ENCODE measurements around the gene ABCA4.

ABCA4 gene

DNA sequence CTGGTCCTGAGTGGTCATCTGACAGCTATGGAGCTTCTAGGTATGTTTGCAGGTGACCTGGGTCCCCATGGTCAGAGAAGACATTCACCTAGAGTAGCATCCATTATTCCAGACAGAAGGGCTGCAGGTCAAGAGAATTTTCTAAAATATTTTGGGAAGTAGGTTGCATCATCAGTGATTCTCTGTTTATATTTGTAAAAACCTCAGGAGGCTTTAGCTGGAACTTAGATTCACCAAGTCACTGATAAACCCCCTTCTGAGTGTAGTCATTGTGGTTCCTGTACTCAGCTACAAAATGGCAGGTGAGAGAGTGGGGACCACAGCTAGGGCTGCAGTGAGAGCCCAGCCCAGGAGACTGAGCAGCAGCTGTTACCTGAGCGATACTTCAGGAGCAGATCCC lies 78.6 kb downstream of the ABCA4 start:
- TF ChIP-seq ZNF70 (CRISPR knock-in tag; IDR thresholded peaks at IDR 0.05) (no peak), CSDC2 (CRISPR knock-in tag; IDR thresholded peaks at IDR 0.05) (no peak), ZC3H10 (CRISPR knock-in tag; IDR thresholded peaks at IDR 0.05) (no peak), ZFP3 (CRISPR knock-in tag; IDR thresholded peaks at IDR 0.05) (no peak), ISL1 (CRISPR knock-in tag; IDR thresholded peaks at IDR 0.05) (no peak), ZNF565 (CRISPR knock-in tag; conservative IDR thresholded peaks at IDR 0.05; ENCODE audit: low read depth) (no peak), ZFP30 (CRISPR knock-in tag; IDR thresholded peaks at IDR 0.05) (no peak), RARB (CRISPR knock-in tag; IDR thresholded peaks at IDR 0.05) (no peak), PPARA (CRISPR knock-in tag; IDR thresholded peaks at IDR 0.05; ENCODE audit: borderline replicate concordance) (no peak)
- TF ChIP-seq, protein P1, sequence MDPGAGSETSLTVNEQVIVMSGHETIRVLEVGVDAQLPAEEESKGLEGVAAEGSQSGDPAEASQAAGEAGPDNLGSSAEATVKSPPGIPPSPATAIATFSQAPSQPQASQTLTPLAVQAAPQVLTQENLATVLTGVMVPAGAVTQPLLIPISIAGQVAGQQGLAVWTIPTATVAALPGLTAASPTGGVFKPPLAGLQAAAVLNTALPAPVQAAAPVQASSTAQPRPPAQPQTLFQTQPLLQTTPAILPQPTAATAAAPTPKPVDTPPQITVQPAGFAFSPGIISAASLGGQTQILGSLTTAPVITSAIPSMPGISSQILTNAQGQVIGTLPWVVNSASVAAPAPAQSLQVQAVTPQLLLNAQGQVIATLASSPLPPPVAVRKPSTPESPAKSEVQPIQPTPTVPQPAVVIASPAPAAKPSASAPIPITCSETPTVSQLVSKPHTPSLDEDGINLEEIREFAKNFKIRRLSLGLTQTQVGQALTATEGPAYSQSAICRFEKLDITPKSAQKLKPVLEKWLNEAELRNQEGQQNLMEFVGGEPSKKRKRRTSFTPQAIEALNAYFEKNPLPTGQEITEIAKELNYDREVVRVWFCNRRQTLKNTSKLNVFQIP (CRISPR knock-in tag; IDR thresholded peaks at IDR 0.05; ENCODE audit: borderline replicate concordance, low read depth) = no peak
- TF ChIP-seq, protein P2, sequence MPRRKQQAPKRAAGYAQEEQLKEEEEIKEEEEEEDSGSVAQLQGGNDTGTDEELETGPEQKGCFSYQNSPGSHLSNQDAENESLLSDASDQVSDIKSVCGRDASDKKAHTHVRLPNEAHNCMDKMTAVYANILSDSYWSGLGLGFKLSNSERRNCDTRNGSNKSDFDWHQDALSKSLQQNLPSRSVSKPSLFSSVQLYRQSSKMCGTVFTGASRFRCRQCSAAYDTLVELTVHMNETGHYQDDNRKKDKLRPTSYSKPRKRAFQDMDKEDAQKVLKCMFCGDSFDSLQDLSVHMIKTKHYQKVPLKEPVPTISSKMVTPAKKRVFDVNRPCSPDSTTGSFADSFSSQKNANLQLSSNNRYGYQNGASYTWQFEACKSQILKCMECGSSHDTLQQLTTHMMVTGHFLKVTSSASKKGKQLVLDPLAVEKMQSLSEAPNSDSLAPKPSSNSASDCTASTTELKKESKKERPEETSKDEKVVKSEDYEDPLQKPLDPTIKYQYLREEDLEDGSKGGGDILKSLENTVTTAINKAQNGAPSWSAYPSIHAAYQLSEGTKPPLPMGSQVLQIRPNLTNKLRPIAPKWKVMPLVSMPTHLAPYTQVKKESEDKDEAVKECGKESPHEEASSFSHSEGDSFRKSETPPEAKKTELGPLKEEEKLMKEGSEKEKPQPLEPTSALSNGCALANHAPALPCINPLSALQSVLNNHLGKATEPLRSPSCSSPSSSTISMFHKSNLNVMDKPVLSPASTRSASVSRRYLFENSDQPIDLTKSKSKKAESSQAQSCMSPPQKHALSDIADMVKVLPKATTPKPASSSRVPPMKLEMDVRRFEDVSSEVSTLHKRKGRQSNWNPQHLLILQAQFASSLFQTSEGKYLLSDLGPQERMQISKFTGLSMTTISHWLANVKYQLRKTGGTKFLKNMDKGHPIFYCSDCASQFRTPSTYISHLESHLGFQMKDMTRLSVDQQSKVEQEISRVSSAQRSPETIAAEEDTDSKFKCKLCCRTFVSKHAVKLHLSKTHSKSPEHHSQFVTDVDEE (CRISPR knock-in tag; IDR thresholded peaks at IDR 0.05) = no peak
- TF ChIP-seq, protein P3, sequence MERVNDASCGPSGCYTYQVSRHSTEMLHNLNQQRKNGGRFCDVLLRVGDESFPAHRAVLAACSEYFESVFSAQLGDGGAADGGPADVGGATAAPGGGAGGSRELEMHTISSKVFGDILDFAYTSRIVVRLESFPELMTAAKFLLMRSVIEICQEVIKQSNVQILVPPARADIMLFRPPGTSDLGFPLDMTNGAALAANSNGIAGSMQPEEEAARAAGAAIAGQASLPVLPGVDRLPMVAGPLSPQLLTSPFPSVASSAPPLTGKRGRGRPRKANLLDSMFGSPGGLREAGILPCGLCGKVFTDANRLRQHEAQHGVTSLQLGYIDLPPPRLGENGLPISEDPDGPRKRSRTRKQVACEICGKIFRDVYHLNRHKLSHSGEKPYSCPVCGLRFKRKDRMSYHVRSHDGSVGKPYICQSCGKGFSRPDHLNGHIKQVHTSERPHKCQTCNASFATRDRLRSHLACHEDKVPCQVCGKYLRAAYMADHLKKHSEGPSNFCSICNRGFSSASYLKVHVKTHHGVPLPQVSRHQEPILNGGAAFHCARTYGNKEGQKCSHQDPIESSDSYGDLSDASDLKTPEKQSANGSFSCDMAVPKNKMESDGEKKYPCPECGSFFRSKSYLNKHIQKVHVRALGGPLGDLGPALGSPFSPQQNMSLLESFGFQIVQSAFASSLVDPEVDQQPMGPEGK (CRISPR knock-in tag; IDR thresholded peaks at IDR 0.05; ENCODE audit: borderline replicate concordance) = no peak
- ATAC-seq = no peak

DNA sequence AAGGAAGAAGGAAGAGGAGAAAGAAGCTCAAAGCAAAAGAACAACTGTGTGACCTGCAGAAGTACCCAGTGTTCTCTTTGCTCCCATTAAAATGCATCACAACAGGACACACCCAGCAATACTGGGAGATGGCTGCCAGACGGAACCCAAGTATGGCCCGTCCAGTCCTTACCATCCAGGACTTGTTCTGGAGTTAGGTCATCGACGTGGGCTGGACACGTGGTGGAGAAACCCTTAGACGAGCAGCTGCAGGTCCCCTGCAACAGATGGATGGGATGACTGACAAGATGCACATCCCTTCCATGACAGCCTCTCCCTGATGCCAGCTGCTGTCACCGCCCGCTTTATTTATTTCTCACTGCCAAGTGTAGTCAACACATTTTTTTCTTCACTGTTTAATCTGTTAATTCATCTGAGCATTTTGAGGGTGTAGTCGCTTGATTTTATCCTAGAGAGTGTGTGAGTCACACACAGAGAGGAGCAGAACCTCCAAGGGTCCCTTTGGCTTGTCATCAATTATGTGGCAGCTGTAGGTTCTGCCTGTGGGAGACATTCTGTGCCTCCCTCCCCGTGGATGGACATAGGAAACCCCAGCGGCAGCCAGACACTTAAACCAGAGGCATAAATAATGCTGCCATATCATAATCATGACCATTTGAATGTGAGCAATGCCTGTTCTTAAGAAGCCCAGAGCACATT lies 80.9 kb downstream of the ABCA4 start:
- TF ChIP-seq CSDC2 (CRISPR knock-in tag; IDR thresholded peaks at IDR 0.05) (no peak), TCF4 (CRISPR knock-in tag; IDR thresholded peaks at IDR 0.05; ENCODE audit: borderline replicate concordance) (no peak), TOX (CRISPR knock-in tag; IDR thresholded peaks at IDR 0.05; ENCODE audit: borderline replicate concordance) (no peak; the same call in 1 of the 2 replicates), ZFP3 (CRISPR knock-in tag; IDR thresholded peaks at IDR 0.05) (0 out of 2 replicates have a peak, but pooled peaks have one; percentile 39), ISL1 (CRISPR knock-in tag; IDR thresholded peaks at IDR 0.05) (peak; percentile 88), RARB (CRISPR knock-in tag; IDR thresholded peaks at IDR 0.05) (no peak), ARNTL (CRISPR knock-in tag; IDR thresholded peaks at IDR 0.05; ENCODE audit: borderline replicate concordance, low read depth) (no peak), PPARA (CRISPR knock-in tag; IDR thresholded peaks at IDR 0.05; ENCODE audit: borderline replicate concordance) (no peak), ZC3H10 (CRISPR knock-in tag; IDR thresholded peaks at IDR 0.05) (no peak)
- TF ChIP-seq, protein P4, sequence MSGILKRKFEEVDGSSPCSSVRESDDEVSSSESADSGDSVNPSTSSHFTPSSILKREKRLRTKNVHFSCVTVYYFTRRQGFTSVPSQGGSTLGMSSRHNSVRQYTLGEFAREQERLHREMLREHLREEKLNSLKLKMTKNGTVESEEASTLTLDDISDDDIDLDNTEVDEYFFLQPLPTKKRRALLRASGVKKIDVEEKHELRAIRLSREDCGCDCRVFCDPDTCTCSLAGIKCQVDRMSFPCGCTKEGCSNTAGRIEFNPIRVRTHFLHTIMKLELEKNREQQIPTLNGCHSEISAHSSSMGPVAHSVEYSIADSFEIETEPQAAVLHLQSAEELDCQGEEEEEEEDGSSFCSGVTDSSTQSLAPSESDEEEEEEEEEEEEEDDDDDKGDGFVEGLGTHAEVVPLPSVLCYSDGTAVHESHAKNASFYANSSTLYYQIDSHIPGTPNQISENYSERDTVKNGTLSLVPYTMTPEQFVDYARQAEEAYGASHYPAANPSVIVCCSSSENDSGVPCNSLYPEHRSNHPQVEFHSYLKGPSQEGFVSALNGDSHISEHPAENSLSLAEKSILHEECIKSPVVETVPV (CRISPR knock-in tag; IDR thresholded peaks at IDR 0.05) = no peak
- peak; percentile 83 for ATAC-seq

DNA sequence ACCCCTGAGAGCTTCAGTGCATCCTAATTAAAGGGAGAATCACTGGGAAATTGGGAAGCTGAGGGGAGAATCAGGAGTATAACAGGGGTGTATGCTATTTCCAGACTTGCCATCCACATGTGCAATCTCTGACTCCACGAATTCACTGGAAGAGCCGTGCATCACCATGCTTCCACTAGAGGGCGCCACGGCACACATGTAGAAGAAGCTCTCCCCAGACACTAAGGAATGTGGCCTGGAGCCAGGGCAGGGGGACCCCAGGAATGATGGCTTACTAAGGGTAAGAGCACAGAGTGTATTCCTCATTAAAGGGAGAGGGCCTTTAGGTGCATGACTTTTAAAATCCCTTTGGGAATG lies 81.5 kb downstream of the ABCA4 start:
- peak; percentile 67 for ATAC-seq
- TF ChIP-seq, protein P4 (CRISPR knock-in tag; IDR thresholded peaks at IDR 0.05) = no peak
- TF ChIP-seq PPARA (CRISPR knock-in tag; IDR thresholded peaks at IDR 0.05; ENCODE audit: borderline replicate concordance) (no peak), ZNF565 (CRISPR knock-in tag; conservative IDR thresholded peaks at IDR 0.05; ENCODE audit: low read depth) (no peak), CSDC2 (CRISPR knock-in tag; IDR thresholded peaks at IDR 0.05) (no peak), ISL1 (CRISPR knock-in tag; IDR thresholded peaks at IDR 0.05) (no peak), ESRRG (CRISPR knock-in tag; IDR thresholded peaks at IDR 0.05) (no peak), TOX (CRISPR knock-in tag; IDR thresholded peaks at IDR 0.05; ENCODE audit: borderline replicate concordance) (no peak), RARB (CRISPR knock-in tag; IDR thresholded peaks at IDR 0.05) (no peak), ARNTL (CRISPR knock-in tag; IDR thresholded peaks at IDR 0.05; ENCODE audit: borderline replicate concordance, low read depth) (no peak)
- TF ChIP-seq, protein P2 (CRISPR knock-in tag; IDR thresholded peaks at IDR 0.05) = no peak
- TF ChIP-seq, protein P5, sequence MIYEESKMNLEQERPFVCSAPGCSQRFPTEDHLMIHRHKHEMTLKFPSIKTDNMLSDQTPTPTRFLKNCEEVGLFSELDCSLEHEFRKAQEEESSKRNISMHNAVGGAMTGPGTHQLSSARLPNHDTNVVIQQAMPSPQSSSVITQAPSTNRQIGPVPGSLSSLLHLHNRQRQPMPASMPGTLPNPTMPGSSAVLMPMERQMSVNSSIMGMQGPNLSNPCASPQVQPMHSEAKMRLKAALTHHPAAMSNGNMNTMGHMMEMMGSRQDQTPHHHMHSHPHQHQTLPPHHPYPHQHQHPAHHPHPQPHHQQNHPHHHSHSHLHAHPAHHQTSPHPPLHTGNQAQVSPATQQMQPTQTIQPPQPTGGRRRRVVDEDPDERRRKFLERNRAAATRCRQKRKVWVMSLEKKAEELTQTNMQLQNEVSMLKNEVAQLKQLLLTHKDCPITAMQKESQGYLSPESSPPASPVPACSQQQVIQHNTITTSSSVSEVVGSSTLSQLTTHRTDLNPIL (CRISPR knock-in tag; IDR thresholded peaks at IDR 0.05; ENCODE audit: low read depth) = no peak

Measured in SK-N-SH treated with all-trans-retinoic acid at 6 μM for 48 hours (cell line).